Esophagus muscularis mucosa (tissue), 4 donors: Measurements from ENCODE around the gene SDK1.

Experiments used
- EP300 ChIP-seq: sonication (generic); formaldehyde crosslinking; IDR thresholded peaks from one replicate; pipeline ENCODE4 v1.6.1; 2017; ENCODE audit warnings: antibody characterized with exemption
- POLR2A ChIP-seq: fragments of 450-650 bp; IDR thresholded peaks from one replicate; pipeline ENCODE4 v1.6.1; 2017; ENCODE audit warnings: antibody characterized with exemption, moderate library complexity, mild to moderate bottlenecking, low read depth
- POLR2AphosphoS5 ChIP-seq, 2 donors: sonication (generic); formaldehyde crosslinking; IDR thresholded peaks; one replicate each; pipeline ENCODE4 v1.6.1; 2017; ENCODE audit warnings: antibody characterized with exemption in 2 of 2
- TF ChIP-seq, protein P1 (sequence below), 3 experiments: fragments of 200-600 bp in 2 of 3; fragments of 450-650 bp in 1 of 3; sonication (generic) in 2 of 3; IDR thresholded peaks; one replicate each; pipeline ENCODE4 v1.5.1; 2017 to 2019; ENCODE audit warnings: antibody characterized with exemption in 3 of 3, mild to moderate bottlenecking in 2 of 3, moderate library complexity in 1 of 3

DNA sequence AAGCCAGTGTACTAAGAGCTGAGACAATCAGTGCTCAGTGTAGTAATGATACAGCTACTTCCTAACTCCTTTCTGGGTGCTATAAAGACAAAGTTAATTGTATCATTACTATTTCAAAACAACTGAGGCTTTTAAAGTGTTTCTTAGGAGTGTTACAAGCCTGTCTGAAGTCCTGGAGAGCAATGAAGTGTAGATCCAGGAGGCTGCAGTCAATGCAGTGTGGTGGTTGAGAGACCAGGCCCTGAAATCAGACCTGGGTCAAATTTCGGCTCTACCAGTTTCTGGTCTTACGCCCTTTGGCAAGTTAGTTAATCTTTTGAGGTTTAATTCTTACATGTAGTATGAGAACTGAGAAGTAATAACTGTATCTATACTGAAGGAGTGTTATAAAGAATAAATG lies 387.0 kb downstream of the SDK1 start:
- TF ChIP-seq POLR2AphosphoS5 (IDR thresholded peaks at IDR 0.05) (no peak), EP300 (no peak), POLR2A (no peak)
- TF ChIP-seq, protein P1, sequence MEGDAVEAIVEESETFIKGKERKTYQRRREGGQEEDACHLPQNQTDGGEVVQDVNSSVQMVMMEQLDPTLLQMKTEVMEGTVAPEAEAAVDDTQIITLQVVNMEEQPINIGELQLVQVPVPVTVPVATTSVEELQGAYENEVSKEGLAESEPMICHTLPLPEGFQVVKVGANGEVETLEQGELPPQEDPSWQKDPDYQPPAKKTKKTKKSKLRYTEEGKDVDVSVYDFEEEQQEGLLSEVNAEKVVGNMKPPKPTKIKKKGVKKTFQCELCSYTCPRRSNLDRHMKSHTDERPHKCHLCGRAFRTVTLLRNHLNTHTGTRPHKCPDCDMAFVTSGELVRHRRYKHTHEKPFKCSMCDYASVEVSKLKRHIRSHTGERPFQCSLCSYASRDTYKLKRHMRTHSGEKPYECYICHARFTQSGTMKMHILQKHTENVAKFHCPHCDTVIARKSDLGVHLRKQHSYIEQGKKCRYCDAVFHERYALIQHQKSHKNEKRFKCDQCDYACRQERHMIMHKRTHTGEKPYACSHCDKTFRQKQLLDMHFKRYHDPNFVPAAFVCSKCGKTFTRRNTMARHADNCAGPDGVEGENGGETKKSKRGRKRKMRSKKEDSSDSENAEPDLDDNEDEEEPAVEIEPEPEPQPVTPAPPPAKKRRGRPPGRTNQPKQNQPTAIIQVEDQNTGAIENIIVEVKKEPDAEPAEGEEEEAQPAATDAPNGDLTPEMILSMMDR (IDR thresholded peaks at IDR 0.05): no peak
